ENCODE results near the gene N4BP2. TPM values are rescaled to one million over a fixed set of nuclear protein-coding genes. Genes with fewer than 3 reads are reported as not detected.

Gene N4BP2
- polyA plus RNA-seq, 4 donors: 20.1 to 27.8 (median 22.7) TPM

- DNase-seq (ENCODE audit: low read depth in 4 of 4, low spot score in 2 of 4): no peak
Measured at GRCh38 chr4:40190465-40190864, 133.8 kb downstream of the N4BP2 start.

- no peak for DNase-seq (ENCODE audit: low read depth in 4 of 4, low spot score in 2 of 4)
Measured at GRCh38 chr4:40190880-40191815, 134.5 kb downstream of the N4BP2 start.

GRCh38 chr4:40192114-40193015 is 135.7 kb downstream of the N4BP2 start:
- DNase-seq (ENCODE audit: low read depth in 4 of 4, low spot score in 2 of 4): no peak

- DNase-seq (ENCODE audit: low read depth in 4 of 4, low spot score in 2 of 4): no peak
Measured at GRCh38 chr4:40193016-40193571, 136.4 kb downstream of the N4BP2 start.

GRCh38 chr4:40193578-40193977 is 136.9 kb downstream of the N4BP2 start:
- DNase-seq (ENCODE audit: low read depth in 4 of 4, low spot score in 2 of 4): no peak

GRCh38 chr4:40194602-40195161 is 138.0 kb downstream of the N4BP2 start:
- no peak for DNase-seq (ENCODE audit: low read depth in 4 of 4, low spot score in 2 of 4)

GRCh38 chr4:40195182-40196177 is 138.8 kb downstream of the N4BP2 start:
- no peak for DNase-seq (ENCODE audit: low read depth in 4 of 4, low spot score in 2 of 4)

- no peak for DNase-seq (ENCODE audit: low read depth in 4 of 4, low spot score in 2 of 4)
Measured at GRCh38 chr4:40196272-40196671, 139.6 kb downstream of the N4BP2 start.

GRCh38 chr4:40196724-40197281 is 140.2 kb downstream of the N4BP2 start, which contains the start of gene RHOH:
RHOH (plus strand) TSS chr4:40197031; CDS start chr4:40243387, 46,356 bp downstream.
- DNase-seq (ENCODE audit: low read depth in 4 of 4, low spot score in 2 of 4): no peak

- no peak for DNase-seq (ENCODE audit: low read depth in 4 of 4, low spot score in 2 of 4)
Measured at GRCh38 chr4:40197879-40198689, 141.4 kb downstream of the N4BP2 start.

- DNase-seq (ENCODE audit: low read depth in 4 of 4, low spot score in 2 of 4): no peak
Measured at GRCh38 chr4:40199179-40199670, 142.6 kb downstream of the N4BP2 start.

- no peak for DNase-seq (ENCODE audit: low read depth in 4 of 4, low spot score in 2 of 4)
Measured at GRCh38 chr4:40199999-40200874, 143.6 kb downstream of the N4BP2 start.

GRCh38 chr4:40200875-40201801 is 144.5 kb downstream of the N4BP2 start:
- no peak for DNase-seq (ENCODE audit: low read depth in 4 of 4, low spot score in 2 of 4)

GRCh38 chr4:40201898-40202297 is 145.2 kb downstream of the N4BP2 start:
- DNase-seq (ENCODE audit: low read depth in 4 of 4, low spot score in 2 of 4): no peak

- DNase-seq (ENCODE audit: low read depth in 4 of 4, low spot score in 2 of 4): no peak
Measured at GRCh38 chr4:40202474-40202873, 145.8 kb downstream of the N4BP2 start.
